Measurements from ENCODE around the gene PRF1. TPM values are rescaled to one million over a fixed set of nuclear protein-coding genes. Genes with fewer than 3 reads are reported as not detected.

PRF1 gene
- polyA plus RNA-seq, 1 experiment, result not detected

DNA sequence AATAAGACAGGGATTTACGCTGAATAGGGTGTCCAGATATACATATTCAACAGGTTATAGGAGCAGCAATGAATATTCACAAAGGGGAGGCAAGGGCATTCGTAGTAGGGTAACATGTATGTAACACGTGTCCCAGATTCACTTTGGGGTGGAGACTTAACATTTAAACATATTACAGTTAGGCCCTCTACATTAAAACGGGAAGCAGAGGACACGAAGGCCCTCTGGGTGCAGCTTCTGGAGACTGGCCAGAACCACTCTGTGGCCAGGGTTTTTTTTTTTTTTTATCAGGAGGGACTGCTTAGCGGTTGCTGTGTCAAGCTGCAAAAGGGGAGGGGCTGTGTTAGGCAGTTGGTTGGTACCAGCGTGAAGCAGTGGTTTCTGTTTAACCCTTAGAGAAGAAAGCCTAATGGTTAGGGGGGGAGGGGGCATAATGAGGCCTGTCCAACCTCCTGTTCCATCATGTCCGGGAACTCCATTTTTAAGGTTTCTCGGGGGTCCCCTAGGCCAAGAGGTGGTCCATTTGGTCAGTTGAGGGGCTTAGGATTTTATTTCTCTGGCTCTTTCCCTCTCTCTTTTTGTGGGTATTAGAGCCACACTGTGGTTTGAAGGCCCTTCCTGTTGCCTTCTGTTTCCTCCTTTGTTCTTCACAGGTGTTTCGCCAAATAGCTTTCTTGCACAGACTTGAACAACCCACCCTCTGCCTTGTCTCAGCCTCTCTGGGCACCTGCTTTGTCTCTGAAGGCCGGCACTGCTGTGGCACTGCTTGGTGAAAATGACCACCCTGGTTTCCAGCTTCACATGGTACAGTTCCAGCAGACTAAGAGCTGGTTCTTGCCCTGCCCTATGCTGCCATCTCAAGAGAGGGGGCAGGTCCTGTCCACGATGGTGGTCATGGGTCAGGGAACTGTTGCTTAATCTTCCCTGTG is 26.4 kb downstream of the PRF1 start:
- H3K9me3 ChIP-seq (ENCODE audit: control insufficient read depth, insufficient read depth, low read length), result no peaks in the 10 kb centered on the region
- POLR2A ChIA-PET, result no interaction called here
- TF ChIP-seq, protein P1, sequence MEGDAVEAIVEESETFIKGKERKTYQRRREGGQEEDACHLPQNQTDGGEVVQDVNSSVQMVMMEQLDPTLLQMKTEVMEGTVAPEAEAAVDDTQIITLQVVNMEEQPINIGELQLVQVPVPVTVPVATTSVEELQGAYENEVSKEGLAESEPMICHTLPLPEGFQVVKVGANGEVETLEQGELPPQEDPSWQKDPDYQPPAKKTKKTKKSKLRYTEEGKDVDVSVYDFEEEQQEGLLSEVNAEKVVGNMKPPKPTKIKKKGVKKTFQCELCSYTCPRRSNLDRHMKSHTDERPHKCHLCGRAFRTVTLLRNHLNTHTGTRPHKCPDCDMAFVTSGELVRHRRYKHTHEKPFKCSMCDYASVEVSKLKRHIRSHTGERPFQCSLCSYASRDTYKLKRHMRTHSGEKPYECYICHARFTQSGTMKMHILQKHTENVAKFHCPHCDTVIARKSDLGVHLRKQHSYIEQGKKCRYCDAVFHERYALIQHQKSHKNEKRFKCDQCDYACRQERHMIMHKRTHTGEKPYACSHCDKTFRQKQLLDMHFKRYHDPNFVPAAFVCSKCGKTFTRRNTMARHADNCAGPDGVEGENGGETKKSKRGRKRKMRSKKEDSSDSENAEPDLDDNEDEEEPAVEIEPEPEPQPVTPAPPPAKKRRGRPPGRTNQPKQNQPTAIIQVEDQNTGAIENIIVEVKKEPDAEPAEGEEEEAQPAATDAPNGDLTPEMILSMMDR (IDR thresholded peaks at IDR 0.05; ENCODE audit: low read depth, low read length), result no peak
- no peak overlapping the region for H3K4me3 ChIP-seq (ENCODE audit: low read depth, low read length)
- no peak for DNase-seq (ENCODE audit: low read depth, low spot score)
- no peak overlapping the region for H3K27ac ChIP-seq (ENCODE audit: low read depth, low read length)
- CTCF ChIA-PET, result interaction anchor here (0.7 to 2.5 kb wide), 4 partner anchors 25 to 244 kb away, joined by 3 to 6 read pairs (median 3); no protein-coding TSS in a partner anchor
- H3K27me3 ChIP-seq (ENCODE audit: control insufficient read depth, insufficient read depth, low read length), result no peaks in the 10 kb centered on the region

DNA sequence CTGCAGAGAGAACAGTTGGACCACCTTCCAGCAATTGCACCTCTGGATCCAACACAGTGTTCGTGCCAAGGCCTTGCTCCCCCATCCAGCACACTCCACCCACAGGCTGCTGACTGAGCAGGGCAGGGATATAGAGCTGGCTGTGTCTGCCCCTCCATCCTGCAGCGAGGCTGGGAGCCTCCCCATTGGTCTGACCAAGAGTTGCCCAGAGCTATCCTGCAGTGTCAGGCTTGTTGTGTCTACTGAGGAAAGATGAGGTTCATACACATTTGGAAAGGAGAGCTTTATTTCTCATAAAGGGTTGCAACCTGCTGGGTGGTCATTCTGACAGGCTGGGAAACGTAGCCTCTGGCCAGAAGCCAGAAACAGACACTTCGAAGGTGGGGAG is 27.1 kb downstream of the PRF1 start:
- TF ChIP-seq, protein P1 (IDR thresholded peaks at IDR 0.05; ENCODE audit: low read depth, low read length), result no peak
- ChIA-PET POLR2A (no interaction called here), CTCF (interaction anchor here (0.9 to 2.5 kb wide), 3 partner anchors 24 to 42 kb away, joined by 3 to 6 read pairs (median 3); no protein-coding TSS in a partner anchor)
- H3K4me3 ChIP-seq (ENCODE audit: low read depth, low read length), result no peak overlapping the region
- no peaks in the 10 kb centered on the region for H3K9me3 ChIP-seq (ENCODE audit: control insufficient read depth, insufficient read depth, low read length)
- H3K27ac ChIP-seq (ENCODE audit: low read depth, low read length), result no peak overlapping the region
- H3K27me3 ChIP-seq (ENCODE audit: control insufficient read depth, insufficient read depth, low read length), result no peaks in the 10 kb centered on the region
- no peak for DNase-seq (ENCODE audit: low read depth, low spot score)

DNA sequence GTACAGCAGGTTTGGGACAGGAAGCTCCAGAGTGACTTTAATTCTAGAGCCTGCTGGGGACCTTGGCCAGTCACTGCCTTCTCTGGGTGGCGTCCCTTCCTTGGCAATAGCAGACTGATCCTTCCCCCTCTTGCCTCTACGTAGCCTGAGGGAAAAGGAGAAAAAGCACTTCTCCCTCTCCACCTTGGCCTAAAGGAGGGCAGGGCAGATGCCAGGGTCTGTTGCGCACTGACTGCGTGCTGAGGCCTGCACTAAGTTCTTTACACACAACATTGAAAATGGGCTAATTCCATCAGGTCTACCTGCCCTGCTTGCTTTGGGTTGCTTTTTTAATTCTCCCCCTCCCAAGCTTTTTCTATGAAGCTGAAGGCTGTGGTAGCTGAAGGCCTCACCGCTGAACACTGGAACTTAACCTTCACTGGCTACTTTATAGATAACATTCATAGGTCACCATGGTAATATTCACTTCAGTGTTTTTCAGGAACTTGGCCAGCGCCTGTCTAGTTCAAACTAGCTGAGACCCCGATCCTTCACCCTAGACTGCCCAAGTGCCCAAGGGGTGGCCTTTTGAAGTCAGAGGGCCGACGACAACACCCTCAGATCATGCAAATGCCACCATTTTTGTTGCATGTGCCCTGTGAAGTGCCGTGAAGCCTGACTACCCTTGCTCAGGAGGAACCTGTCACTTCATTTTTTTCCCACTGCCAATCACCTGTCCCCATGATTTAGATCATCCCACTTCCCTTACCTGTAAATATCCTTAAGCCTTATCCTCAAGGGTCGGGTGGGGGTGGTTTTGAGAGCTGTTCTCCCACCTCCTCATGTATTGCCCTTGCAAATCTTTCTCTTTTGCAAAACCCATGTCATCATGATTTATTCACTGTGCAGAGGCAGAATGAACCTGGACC is 28.7 kb downstream of the PRF1 start:
- CTCF ChIA-PET, result no interaction called here
- TF ChIP-seq, protein P1 (IDR thresholded peaks at IDR 0.05; ENCODE audit: low read depth, low read length), result no peak

DNA sequence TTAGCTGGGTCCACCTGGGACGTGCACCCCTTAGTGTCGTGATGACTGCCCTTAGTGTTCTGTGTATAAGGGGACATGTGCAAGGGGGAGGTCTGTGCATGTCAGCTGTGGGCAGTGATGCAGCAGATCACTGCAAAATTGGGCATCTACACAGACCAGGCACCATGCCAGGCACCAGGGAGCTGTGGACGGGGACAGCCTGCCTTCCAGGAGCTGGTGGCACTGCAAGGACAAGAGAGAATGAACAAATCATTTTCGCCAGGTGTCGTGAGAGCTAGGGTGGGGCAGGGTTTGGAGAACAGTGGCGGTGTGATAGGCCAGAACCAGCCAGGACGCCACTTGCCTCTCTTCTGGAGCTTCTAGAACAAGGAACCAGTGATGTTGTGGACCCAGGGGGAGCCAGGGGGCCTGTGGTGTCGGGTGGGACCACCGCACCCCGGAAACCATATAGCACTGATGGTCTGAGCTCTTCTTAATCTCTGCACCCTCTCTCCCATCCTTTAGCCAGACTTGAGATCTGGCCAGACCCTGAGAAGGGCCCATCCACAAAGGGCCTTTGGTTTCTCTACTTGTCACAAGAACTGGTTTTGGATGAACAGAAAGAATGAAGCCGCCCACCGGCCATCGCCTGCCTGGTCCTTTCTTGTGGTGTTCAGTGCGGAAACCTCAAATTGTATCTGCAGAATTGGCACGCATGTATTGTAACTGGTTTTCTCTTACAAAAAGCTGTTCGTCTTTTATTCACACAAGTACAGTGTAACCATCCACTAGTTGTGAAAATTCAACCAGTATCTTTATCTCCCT is 30.7 kb downstream of the PRF1 start:
- H3K4me3 ChIP-seq (ENCODE audit: low read depth, low read length), result no peak overlapping the region
- no peak overlapping the region for H3K27ac ChIP-seq (ENCODE audit: low read depth, low read length)
- DNase-seq (ENCODE audit: low read depth, low spot score), result no peak
- TF ChIP-seq, protein P1 (IDR thresholded peaks at IDR 0.05; ENCODE audit: low read depth, low read length), result no peak
- no peaks in the 10 kb centered on the region for H3K9me3 ChIP-seq (ENCODE audit: control insufficient read depth, insufficient read depth, low read length)
- ChIA-PET POLR2A (no interaction called here), CTCF (interaction anchor here (0.7 kb wide), 1 partner anchor 13 kb away, joined by 3 read pairs; no protein-coding TSS in a partner anchor)
- peaks cover 2% of the 10 kb centered on the region for H3K27me3 ChIP-seq (ENCODE audit: control insufficient read depth, insufficient read depth, low read length)

More for the DNA sequence above, 28.7 kb downstream of the PRF1 start:
- H3K4me3 ChIP-seq (ENCODE audit: low read depth, low read length), result no peak overlapping the region
- no peaks in the 10 kb centered on the region for H3K9me3 ChIP-seq (ENCODE audit: control insufficient read depth, insufficient read depth, low read length)
- DNase-seq (ENCODE audit: low read depth, low spot score), result no peak
- POLR2A ChIA-PET, result no interaction called here
- H3K27ac ChIP-seq (ENCODE audit: low read depth, low read length), result no peak overlapping the region
- H3K27me3 ChIP-seq (ENCODE audit: control insufficient read depth, insufficient read depth, low read length), result no peaks in the 10 kb centered on the region

Measured in AG04450 (cell line).